K562 (cell line): ENCODE measurements around the gene ADORA2B. TPM values are rescaled to one million over a fixed set of nuclear protein-coding genes. Genes with fewer than 3 reads are reported as not detected.

Experiments used
- ATAC-seq: fragments of 200-7000 bp; cut with Tn5 transposase; 3 replicates; pipeline ENCODE4 v1.9.1; 2020; ENCODE audit warnings: moderate library complexity
- BruUV-seq: library from RNA; stranded (reverse); fragments of 400-500 nt; replicated peaks from 2 replicates; lab custom pipeline; 2021; lab: Mats Ljungman, UMichigan
- CTCF ChIA-PET: fragments of 300-600 bp; formaldehyde crosslinking; extraction: SDS; loops from one replicate; lab custom pipeline; 2021; ENCODE audit warnings: low intra/inter-chr PET ratio; lab: Yijun Ruan, JAX
- POLR2A ChIA-PET: fragments of 300-600, 350-650 bp; sonication (Branson Sonifier 250); formaldehyde crosslinking; extraction: SDS; loops from one replicate; lab custom pipeline; 2021; ENCODE audit warnings: antibody characterized with exemption, inconsistent platforms; lab: Yijun Ruan, JAX
- DNase-seq, 4 experiments: peaks; one replicate each; pipeline versions ENCODE4 v3.0.0 to v3.0.0-alpha.2; 2011 to 2018; ENCODE audit warnings: low spot score in 3 of 4, mixed read lengths in 3 of 4; ENCODE audit errors: extremely low read depth in 1 of 4
- FAIRE-seq: peaks from 2 replicates; lab custom pipeline; 2011; peaks lifted over from hg19 to GRCh38; lab: Jason Lieb, UNC
- H2AFZ ChIP-seq: 2 replicates; pipeline ENCODE4 v1.6.0; 2011; ENCODE audit warnings: low read depth, low read length, control low read depth, inconsistent platforms
- H3K27ac ChIP-seq: fragments of 200-600 bp; 3 replicates; pipeline ENCODE4 v1.8.0; 2011; ENCODE audit warnings: low read depth, mild to moderate bottlenecking, control low read depth, inconsistent platforms, low read length, moderate library complexity, mixed read lengths; ENCODE audit errors: extremely low read depth
- H3K27me3 ChIP-seq, 2 experiments: fragments of 300-600 bp in 1 of 2; 2 replicates in 1 of 2; 3 replicates in 1 of 2; pipeline versions ENCODE4 v1.6.0 to v1.8.0; 2011; ENCODE audit warnings: inconsistent platforms in 2 of 2, low read length in 2 of 2, mild to moderate bottlenecking in 1 of 2, mixed read lengths in 1 of 2, moderate library complexity in 1 of 2; ENCODE audit not compliant: control insufficient read depth in 2 of 2, insufficient read depth in 2 of 2
- H3K36me3 ChIP-seq: fragments of 300-600 bp; 3 replicates; pipeline ENCODE4 v1.8.0; 2011; ENCODE audit warnings: mild to moderate bottlenecking, low read length, inconsistent platforms; ENCODE audit not compliant: control insufficient read depth, insufficient read depth
- H3K4me1 ChIP-seq, 2 experiments: fragments of 200-600 bp in 1 of 2; replicated peaks in 1 of 2; 2 replicates in 1 of 2; 3 replicates in 1 of 2; pipeline versions ENCODE4 v1.5.1 to v1.8.0; 2011; ENCODE audit warnings: inconsistent platforms in 2 of 2, low read length in 2 of 2, mild to moderate bottlenecking in 1 of 2, mixed read lengths in 1 of 2, moderate library complexity in 1 of 2; ENCODE audit not compliant: control insufficient read depth in 2 of 2, insufficient read depth in 2 of 2
- H3K4me2 ChIP-seq: 2 replicates; pipeline ENCODE4 v1.6.1; 2011; ENCODE audit warnings: low read length, control low read depth, inconsistent platforms, mixed read lengths; ENCODE audit not compliant: insufficient read depth
- H3K4me3 ChIP-seq: fragments of 200-600 bp; sonication (generic), shearing (Covaris generic); 2 replicates; pipeline ENCODE4 v1.5.1; 2016; ENCODE audit warnings: control low read depth, inconsistent platforms
- H3K79me2 ChIP-seq: fragments of 200-600 bp; 3 replicates; pipeline ENCODE4 v1.8.0; 2011; ENCODE audit warnings: low read length, inconsistent platforms; ENCODE audit not compliant: control insufficient read depth, insufficient read depth
- H3K9ac ChIP-seq, 2 experiments: 2 replicates each; pipeline versions ENCODE4 v1.6.0 to v1.6.1; 2011; ENCODE audit warnings: low read depth in 2 of 2, low read length in 2 of 2, control low read depth in 1 of 2, inconsistent platforms in 1 of 2, mild to moderate bottlenecking in 1 of 2, mixed read lengths in 1 of 2; ENCODE audit not compliant: insufficient read depth in 1 of 2
- H3K9me1 ChIP-seq: one replicate; pipeline ENCODE4 v1.6.0; 2011; ENCODE audit warnings: inconsistent platforms, mild to moderate bottlenecking, low read length, moderate library complexity; ENCODE audit not compliant: control insufficient read depth, insufficient read depth
- H3K9me3 ChIP-seq: replicated peaks from 2 replicates; pipeline ENCODE4 v1.5.1; 2011; ENCODE audit warnings: low read depth, low read length, inconsistent platforms; ENCODE audit not compliant: control insufficient read depth, insufficient read depth
- H4K20me1 ChIP-seq: replicated peaks from 2 replicates; pipeline ENCODE4 v1.6.1; 2011; ENCODE audit warnings: low read length, inconsistent platforms, mixed read lengths; ENCODE audit not compliant: control insufficient read depth, insufficient read depth
- CBFB ChIP-seq: sonication (generic); formaldehyde crosslinking; IDR thresholded peaks from 2 replicates; pipeline ENCODE4 v1.4.0; 2020; ENCODE audit warnings: mild to moderate bottlenecking, missing genetic modification reagents
- CCAR2 ChIP-seq: fragments of 200-400 bp; formaldehyde crosslinking; IDR thresholded peaks from 2 replicates; pipeline ENCODE4 v1.6.1; 2017; ENCODE audit warnings: mild to moderate bottlenecking, low read depth, low read length
- EP300 ChIP-seq: IDR thresholded peaks from 2 replicates; pipeline ENCODE4 v1.6.1; 2012; ENCODE audit warnings: low read length, improper control_type of control experiment
- FOXK2 ChIP-seq, 2 experiments: fragments of 450-650 bp; IDR thresholded peaks in 1 of 2; conservative IDR thresholded peaks in 1 of 2; 2 replicates each; pipeline ENCODE4 v1.6.1; 2016; ENCODE audit warnings: low read depth in 2 of 2, mild to moderate bottlenecking in 1 of 2
- GATA2 ChIP-seq: sonication (generic); formaldehyde crosslinking; IDR thresholded peaks from 2 replicates; pipeline ENCODE4 v1.4.0; 2020; ENCODE audit warnings: mild to moderate bottlenecking, missing genetic modification reagents
- HDGF ChIP-seq: fragments of 450-650 bp; IDR thresholded peaks from 2 replicates; pipeline ENCODE4 v1.6.1; 2016
- KDM1A ChIP-seq, 2 experiments: fragments of 450-650 bp; IDR thresholded peaks; 2 replicates each; pipeline ENCODE4 v1.6.1; 2016; ENCODE audit warnings: mild to moderate bottlenecking in 2 of 2
- MAFG ChIP-seq: fragments of 450-650 bp; conservative IDR thresholded peaks from 2 replicates; pipeline ENCODE4 v1.6.1; 2016; ENCODE audit warnings: missing genetic modification characterization, missing compliant biosample characterization
- MNT ChIP-seq, 2 experiments: fragments of 450-650 bp; conservative IDR thresholded peaks; 2 replicates each; pipeline ENCODE4 v1.6.1; 2017; ENCODE audit warnings: mild to moderate bottlenecking in 2 of 2, moderate library complexity in 2 of 2
- NUFIP1 ChIP-seq: fragments of 450-650 bp; IDR thresholded peaks from 2 replicates; pipeline ENCODE4 v1.6.1; 2018; ENCODE audit not compliant: partially characterized antibody
- PTTG1 ChIP-seq: fragments of 450-650 bp; IDR thresholded peaks from 2 replicates; pipeline ENCODE4 v1.6.1; 2016; ENCODE audit warnings: low read depth, mild to moderate bottlenecking, missing genetic modification characterization, missing compliant biosample characterization
- RBM25 ChIP-seq: fragments of 200-400 bp; formaldehyde crosslinking; IDR thresholded peaks from 2 replicates; pipeline ENCODE4 v1.6.1; 2018; ENCODE audit warnings: low read length, low read depth, moderate library complexity; ENCODE audit not compliant: severe bottlenecking
- RBM39 ChIP-seq: fragments of 200-400 bp; formaldehyde crosslinking; optimal IDR thresholded peaks from 2 replicates; pipeline ENCODE3; 2018; ENCODE audit warnings: low read depth, low read length
- SRF ChIP-seq, 2 experiments: fragments of 250-450, 450-650 bp in 1 of 2; sonication (Bioruptor Pico) in 1 of 2; sonication (generic) in 1 of 2; formaldehyde crosslinking; IDR thresholded peaks; 2 replicates each; pipeline versions ENCODE4 v1.5.0 to v1.5.1; 2020 to 2022; ENCODE audit warnings: mild to moderate bottlenecking in 1 of 2, missing genetic modification reagents in 1 of 2
- SRSF9 ChIP-seq: fragments of 200-400 bp; formaldehyde crosslinking; IDR thresholded peaks from 2 replicates; pipeline ENCODE4 v1.6.1; 2017; ENCODE audit warnings: low read depth, low read length, borderline replicate concordance
- STAG1 ChIP-seq: sonication (generic); formaldehyde crosslinking; IDR thresholded peaks from 2 replicates; pipeline ENCODE4 v1.5.0; 2020; ENCODE audit warnings: missing genetic modification reagents, borderline replicate concordance
- ZNF3 ChIP-seq: fragments of 250-450 bp; sonication (Bioruptor Pico); IDR thresholded peaks from 2 replicates; pipeline ENCODE4 v1.5.0; 2021; ENCODE audit warnings: mild to moderate bottlenecking, moderate library complexity
- ZNF347 ChIP-seq: fragments of 450-650 bp; formaldehyde crosslinking; IDR thresholded peaks from 2 replicates; pipeline ENCODE4 v1.4.0; 2020; ENCODE audit warnings: low read depth, mild to moderate bottlenecking, moderate library complexity
- WGBS: fragments of 100-300 bp; shearing (Covaris generic); methylation state at CpG from one replicate; pipeline ENCODE4 v1.1.6; 2016; ENCODE audit warnings: low coverage, mixed read lengths; ENCODE audit not compliant: insufficient coverage; ENCODE audit errors: missing lambda C conversion rate; 5-methylcytosine and 5-hydroxymethylcytosine counted together
- in situ Hi-C: fragments of 300-500 bp; cut with MboI; formaldehyde crosslinking; loops from 4 replicates; pipeline ENCODE4 v1.15.0; 2018; ENCODE audit warnings: inconsistent platforms, mixed read lengths
- intact Hi-C: fragments of 100-400 bp; cut with micrococcal nuclease; formaldehyde crosslinking; loops from 2 replicates; pipeline ENCODE4 v1.14.2; 2022
- polyA plus RNA-seq, 8 experiments: library from polyadenylated mRNA; depleted of rRNA in 4 of 8; stranded (reverse) in 5 of 8; unstranded in 3 of 8; fragments of >200 nt; fragmentation: Nextera tagmentation in 2 of 8; fragmentation: Illumina TruSeq in 1 of 8; extraction: Ambion mirVana in 2 of 8; extraction: Trizol in 1 of 8; gene quantifications; 2 replicates each; pipeline versions ENCODE4 v1.2.1 to v1.2.3, GENCODE V29; 2011 to 2014; ENCODE audit warnings: inconsistent platforms in 1 of 8, missing spikeins in 1 of 8
- total RNA-seq, 7 experiments: library from RNA; depleted of rRNA in 6 of 7; stranded (reverse); fragments of >200 nt in 6 of 7; fragmentation: Illumina TruSeq in 2 of 7; extraction: Trizol in 2 of 7; gene quantifications; 2 replicates each; pipeline versions ENCODE4 v1.2.1 to v1.2.3, GENCODE V29; 2011 to 2021; ENCODE audit warnings: low replicate concordance in 1 of 7

Gene ADORA2B
- total and polyA plus RNA-seq, 9 of the 15 experiments (the other 6 are each of a cell fraction or from before 2014, with no cell fraction given): 6.4 to 16.6 (median 10.5) TPM

GRCh38 chr17:15929941-15930340, 15.0 kb upstream of the ADORA2B start:
- Histone ChIP-seq H3K27me3 (no peaks in the 10 kb centered on the region), H3K9me1 (no peaks in the 10 kb centered on the region), H3K9ac (no peak overlapping the region), H3K27ac (no peak overlapping the region), H3K4me1 (peaks cover 4 to 14% of the 10 kb centered on the region in 2 experiments; a peak in 3 of 5 replicates), H3K4me2 (no peak overlapping the region), H2AFZ (no peak overlapping the region), H4K20me1 (no peaks in the 10 kb centered on the region), H3K79me2 (no peaks in the 10 kb centered on the region), H3K4me3 (no peak overlapping the region), H3K9me3 (no peaks in the 10 kb centered on the region), H3K36me3 (no peaks in the 10 kb centered on the region)
- ChIA-PET POLR2A (interaction anchor here (0.7 kb wide), 1 partner anchor 176 kb away, joined by 3 read pairs; no protein-coding TSS in a partner anchor), CTCF (no interaction called here)
- TF ChIP-seq SRF (CRISPR knock-in tag; IDR thresholded peaks at IDR 0.05): no peak
- TF ChIP-seq CBFB: no peak
- TF ChIP-seq PTTG1 (tag): no peak
- no peak for TF ChIP-seq MAFG (tag)
- TF ChIP-seq FOXK2 (conservative IDR thresholded peaks at IDR 0.05 in 1 of 2, IDR thresholded peaks at IDR 0.05 in 1 of 2; ENCODE audit: low read depth in 2 of 2): no peak
- TF ChIP-seq GATA2 (CRISPR knock-in tag): no peak
- no peak for TF ChIP-seq MNT (conservative IDR thresholded peaks at IDR 0.05)
- no peak for TF ChIP-seq NUFIP1
- TF ChIP-seq ZNF347 (CRISPR knock-in tag): no peak
- no peak for TF ChIP-seq EP300
- no peak for TF ChIP-seq KDM1A (IDR thresholded peaks at IDR 0.05)
- TF ChIP-seq HDGF: no peak
- TF ChIP-seq CCAR2: no peak
- TF ChIP-seq RBM39: no peak
- no peak for TF ChIP-seq ZNF3 (CRISPR knock-in tag)
- TF ChIP-seq STAG1 (CRISPR knock-in tag): no peak
- no peak for TF ChIP-seq SRSF9
- no peak for TF ChIP-seq RBM25
- DNase-seq (no peak), ATAC-seq (no peak), FAIRE-seq (no peak)
- BruUV-seq: no TSS peak
- in situ Hi-C loops: no loop called here
- intact Hi-C loops: no loop called here
- WGBS: 0% methylated on average over 1 of the region's 4 CpGs
